Lung microvascular endothelial cell (primary cell): ENCODE results near the gene LIMS3. TPM values are rescaled to one million over a fixed set of nuclear protein-coding genes. Genes with fewer than 3 reads are reported as not detected.
"Not testable (repeated sequence)": the region's sequence is repeated elsewhere in the genome, so short reads cannot be mapped to it uniquely, and the experiment has no call there.

Source experiments
- DNase-seq, 2 donors: peaks; one replicate each; pipeline versions ENCODE4 v3.0.0 to v3.0.0-alpha.2; 2010; ENCODE audit warnings: low read depth in 2 of 2
- total RNA-seq: library from RNA; depleted of rRNA; stranded (reverse); fragments of >200 nt; gene quantifications from 2 replicates; pipeline ENCODE4 v1.2.1, GENCODE V29; 2014

LIMS3 gene
- total RNA-seq, 1 donor from 2014 or later, result 15.5 TPM

DNA sequence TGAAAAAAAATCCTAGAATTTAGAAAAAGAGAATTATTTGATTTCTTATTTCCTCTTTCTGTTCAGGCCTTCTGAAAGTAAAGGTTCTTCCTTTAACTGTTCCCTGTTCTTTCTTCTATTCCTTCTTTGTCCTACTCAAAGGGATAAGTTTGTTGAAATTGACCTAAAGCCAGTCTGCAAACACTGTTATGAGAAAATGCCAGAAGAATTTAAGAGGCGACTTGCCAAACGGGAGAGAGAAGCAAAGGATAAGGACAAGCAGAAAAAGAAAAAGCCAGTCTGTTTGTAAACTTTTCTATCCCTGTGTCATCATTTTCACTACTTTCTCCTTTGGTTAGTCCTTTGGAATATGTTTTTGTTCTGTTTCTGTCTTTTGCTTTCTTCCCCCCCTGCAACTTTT is 26.0 kb downstream of the LIMS3 start:
- not testable (repeated sequence) for DNase-seq

DNA sequence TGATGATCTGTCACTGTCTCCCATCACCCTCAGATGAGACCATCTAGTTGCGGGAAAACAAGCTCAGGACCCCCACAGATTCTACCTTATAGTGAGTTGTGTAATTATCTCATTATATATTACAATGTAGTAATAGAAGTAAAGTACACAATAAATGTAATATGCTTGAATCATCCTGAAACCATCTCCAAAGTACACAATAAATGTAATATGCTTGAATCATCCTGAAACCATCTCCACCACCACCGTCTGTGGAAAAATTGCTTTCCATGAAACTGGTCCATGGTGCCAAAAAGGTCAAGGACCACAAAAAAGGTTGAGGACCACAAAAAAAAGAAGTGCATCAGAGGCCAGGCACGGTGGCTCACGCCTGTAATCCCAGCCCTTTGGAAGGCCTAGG is 29.3 kb downstream of the LIMS3 start:
- not testable (repeated sequence) for DNase-seq

DNA sequence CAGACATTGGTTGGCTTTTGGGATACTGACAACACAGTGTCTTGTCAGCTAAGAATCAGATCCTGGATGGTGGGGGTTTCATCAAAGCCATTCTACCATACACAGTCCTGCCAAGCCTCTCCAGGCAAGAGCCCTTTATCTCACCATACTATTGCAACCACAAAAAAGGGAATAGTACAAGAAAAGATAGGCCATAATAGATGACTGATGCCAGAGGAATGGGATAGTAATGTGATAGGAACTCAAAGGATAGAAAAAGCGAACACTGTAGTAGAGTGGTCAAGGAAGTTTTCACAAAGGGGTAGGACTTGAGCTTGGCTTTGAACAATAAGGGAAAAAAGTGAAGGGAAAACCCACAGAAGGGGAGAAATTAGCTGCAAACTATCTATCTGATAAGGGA is 30.7 kb downstream of the LIMS3 start:
- not testable (repeated sequence) for DNase-seq

DNA sequence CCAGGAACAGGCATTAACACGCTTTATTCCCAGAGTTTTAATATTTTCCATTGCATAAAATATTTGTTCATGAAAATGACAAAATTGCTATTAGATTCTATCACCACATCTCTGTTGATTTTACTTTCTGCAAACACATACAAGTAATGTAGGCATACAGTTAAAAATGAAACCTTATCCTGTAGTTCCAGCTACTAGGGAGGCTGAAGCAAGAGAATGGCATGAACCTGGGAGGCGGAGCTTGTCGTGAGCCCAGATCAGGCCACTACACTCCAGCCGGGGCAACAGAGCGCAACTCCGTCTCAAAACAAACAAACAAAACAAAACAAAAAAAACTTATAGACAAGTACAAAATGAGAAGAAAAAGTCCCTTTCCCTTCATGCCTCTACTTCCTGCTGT is 38.0 kb downstream of the LIMS3 start:
- not testable (repeated sequence) for DNase-seq

DNA sequence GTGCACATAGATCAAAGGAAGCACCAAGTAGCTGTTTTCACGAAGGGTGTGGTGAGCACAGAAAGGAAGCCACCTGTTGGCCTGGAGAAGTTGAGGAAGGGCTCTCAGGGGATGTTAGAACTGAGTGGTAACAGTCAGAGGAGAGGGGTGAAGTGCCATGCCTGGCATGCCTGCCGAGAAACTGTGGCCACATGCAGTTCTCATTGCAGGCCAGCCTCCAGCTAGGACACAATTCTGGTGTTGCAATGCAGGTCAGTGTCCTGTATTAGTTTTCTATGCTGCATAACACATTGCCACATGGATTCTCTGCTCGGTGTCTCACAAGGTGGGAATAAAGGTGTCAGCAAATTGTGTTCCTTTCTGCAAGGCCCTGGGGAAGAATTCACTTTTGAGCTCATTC is 46.9 kb downstream of the LIMS3 start:
- DNase-seq, result not testable (repeated sequence)

DNA sequence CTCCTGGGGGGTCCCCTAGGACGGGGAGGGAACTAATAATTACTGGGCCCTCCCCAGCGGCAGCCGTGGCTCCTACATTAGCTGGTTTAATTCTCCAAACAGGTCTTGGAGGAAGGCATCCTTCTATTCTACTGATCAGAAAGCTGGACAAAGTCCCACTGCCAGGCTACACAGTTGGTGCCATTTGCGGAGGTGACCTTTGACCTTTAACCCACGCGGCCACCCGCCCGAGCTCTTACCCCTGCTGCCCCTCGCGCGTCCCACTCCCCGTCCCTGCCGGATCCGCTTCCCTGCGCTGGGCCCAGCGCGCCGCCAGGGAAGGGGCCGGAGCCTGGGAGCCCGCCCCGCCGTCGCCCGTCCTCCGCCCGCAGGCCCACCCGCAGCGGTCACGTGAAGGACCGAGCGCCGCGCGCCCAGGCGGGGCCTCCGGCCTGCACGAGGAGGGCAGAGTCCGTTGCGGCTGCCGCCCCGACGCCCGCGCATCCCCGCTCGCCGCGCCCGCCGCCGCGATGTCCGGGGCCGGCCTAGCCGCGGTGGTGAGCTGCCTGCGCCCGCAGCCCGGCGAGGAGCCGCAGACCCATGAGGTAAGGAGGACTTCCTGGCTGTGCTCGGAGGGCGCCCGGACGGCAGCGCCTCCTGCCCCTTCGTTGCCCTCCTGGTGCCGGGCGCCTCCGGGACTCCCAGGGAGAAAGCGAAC is 48.9 kb downstream of the LIMS3 start:
- DNase-seq, result not testable (repeated sequence)

DNA sequence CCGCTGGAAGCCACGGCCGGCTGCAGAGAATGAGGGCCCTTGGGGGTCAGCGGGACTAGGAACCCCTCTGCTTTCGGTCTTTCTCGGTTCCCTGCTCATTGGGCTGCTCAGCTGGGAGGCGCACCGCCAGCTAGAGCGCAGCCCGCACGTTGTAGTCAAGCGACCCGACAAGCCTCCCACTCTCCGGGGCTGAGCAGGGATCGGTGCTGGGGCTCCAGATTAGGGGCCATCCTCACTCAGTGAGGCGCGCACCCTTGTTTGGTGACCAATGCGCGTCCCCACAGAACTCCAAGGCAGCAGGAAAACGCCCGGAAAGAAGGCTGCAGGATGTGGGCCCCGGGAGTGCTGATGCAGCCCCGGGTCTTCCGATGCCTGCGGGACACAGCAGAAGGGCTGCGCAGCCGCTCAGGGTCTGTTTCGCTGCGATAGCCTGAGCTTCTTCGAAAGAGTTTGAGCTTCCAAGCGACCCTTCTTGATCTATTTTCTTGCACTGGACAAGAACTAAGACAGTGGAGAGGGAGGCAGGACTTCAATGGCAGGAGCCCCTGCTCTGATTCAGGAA is 49.6 kb downstream of the LIMS3 start:
- DNase-seq, result not testable (repeated sequence)

DNA sequence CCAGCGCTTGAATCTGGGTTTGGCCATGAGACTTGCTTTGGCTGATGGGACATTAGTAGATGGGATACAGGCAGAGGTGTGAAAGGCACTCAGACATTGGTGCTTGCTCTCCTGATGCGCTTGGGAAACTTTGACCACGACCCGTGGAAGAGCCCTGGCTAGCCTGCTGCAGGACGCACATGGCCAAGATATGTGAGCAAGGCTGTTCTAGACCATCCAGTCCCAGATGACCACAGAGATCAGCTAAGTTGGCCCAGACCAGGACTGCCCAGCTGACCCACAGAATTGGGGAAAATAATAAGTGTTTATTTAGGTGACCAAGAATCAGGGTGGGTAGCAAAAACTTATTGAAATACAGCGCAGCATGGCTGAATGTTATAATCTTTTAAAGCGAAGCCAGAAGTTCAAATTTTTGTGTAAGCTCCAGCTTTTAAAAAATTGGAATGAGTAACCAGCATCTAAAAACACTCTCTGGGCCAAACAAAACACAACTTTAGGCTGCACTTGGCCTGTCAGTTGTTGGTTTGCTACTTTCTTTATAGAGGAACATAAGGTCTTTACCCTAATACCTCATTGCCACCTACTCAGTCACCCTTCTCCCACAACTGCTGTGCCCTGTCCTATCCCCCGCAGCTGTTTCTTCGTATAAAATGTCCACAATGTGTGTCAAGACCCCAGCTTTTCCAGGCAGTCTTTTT is 51.8 kb downstream of the LIMS3 start:
- not testable (repeated sequence) for DNase-seq

DNA sequence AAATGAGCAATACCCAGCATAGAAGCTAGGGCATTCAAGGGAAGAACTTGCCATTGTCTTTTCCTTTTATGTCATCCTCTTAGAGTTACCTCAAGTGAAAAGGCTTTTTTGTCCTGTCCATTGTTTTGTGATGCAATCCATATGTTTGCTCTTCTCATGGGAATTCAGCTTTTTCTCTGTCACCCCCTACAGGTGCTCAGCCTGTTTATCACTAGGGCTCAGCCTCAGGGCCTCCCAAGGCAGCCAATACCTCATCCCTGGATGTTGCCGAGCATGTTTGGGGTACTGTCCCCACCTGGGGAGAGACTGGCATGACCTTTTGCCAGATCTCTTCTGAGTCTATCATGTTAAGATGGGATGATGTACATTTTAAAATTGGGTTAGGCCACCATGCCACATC is 65.5 kb downstream of the LIMS3 start:
- DNase-seq, result not testable (repeated sequence)

DNA sequence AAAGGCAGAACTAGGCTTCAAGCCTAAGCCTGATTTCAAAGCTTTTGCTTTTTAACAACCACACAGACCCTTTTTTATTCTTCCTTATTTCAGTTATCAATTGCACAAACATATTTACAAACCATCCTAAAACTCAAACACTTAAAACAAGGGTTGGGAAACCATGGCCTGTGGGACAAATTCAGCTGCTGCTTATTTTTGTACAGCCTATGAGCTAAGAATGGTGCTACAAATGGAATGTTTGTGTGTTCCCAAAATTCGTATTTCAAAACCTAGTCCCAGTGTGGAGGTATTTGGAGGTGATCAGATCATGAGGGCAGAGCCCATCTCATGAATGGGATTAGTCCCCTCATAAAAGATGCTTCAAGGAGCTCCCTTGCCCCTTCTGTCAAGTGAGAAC is 67.0 kb downstream of the LIMS3 start:
- DNase-seq, result not testable (repeated sequence)

DNA sequence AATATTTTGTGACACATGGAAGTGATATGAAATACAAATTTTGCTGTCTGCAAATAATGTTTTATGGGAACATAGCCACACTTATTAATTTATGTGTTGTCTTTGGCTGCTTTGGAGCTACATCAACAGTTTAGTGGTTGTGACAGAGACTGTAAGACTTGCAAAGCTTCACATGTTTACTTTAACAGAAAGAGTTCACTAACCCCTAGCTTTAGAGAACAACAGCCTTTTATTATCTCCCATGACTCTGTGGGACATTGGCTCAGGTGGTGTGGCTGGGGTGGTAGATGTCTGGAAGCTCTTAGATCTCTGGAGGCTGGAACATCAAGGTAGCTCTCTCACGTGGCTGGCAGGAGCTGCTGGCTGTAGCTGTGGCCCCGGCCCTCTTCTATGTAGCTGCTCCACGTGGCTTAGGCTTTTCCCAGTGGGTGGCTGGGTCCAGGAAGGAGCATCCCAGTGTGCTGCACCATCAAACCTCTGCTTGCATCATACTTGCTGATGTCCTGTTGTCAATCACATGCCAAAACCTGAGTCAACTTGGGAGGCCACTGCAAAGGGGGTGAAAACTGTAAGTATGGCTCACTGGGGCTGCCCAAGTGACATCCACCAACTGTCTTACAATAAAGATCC is 67.7 kb downstream of the LIMS3 start:
- DNase-seq, result not testable (repeated sequence)

DNA sequence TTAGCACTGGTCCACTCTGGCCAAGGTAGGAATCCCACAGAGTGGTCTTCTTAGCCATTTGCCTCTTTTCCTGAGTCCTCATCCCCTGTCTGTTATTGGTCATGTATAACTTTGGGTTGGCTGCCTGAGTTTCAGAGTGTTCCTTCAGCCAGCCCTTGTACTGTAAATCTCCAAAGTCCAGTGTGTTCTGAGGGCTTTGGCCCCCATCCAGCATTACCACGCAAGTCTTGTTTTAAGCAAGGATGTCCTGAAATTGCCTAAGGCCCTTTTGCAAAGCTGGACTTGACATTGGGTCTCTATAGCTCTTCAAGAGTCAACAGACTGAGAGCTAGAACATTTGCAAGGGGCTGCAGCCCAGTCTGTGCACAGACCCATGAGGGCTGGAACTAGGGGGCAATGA is 68.4 kb downstream of the LIMS3 start:
- not testable (repeated sequence) for DNase-seq

DNA sequence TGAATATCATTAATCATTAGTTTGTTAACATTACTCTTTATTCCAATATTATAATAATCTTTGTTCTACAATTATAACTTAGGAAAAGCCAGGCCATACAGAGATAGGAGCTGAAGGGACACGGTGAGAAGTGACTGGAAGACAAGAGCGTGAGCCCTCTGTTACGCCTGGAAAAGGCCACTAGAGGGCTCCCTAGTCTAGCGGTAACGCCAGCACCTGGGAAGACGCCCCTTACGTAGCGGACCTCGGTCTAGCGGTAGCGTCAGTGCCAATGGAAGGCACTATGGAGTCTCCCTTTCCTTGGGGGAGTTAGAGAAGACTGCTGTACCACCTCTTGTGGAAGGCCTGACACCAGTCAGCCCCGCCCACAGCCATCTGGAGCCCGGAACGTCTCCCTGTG is 71.4 kb downstream of the LIMS3 start:
- not testable (repeated sequence) for DNase-seq

DNA sequence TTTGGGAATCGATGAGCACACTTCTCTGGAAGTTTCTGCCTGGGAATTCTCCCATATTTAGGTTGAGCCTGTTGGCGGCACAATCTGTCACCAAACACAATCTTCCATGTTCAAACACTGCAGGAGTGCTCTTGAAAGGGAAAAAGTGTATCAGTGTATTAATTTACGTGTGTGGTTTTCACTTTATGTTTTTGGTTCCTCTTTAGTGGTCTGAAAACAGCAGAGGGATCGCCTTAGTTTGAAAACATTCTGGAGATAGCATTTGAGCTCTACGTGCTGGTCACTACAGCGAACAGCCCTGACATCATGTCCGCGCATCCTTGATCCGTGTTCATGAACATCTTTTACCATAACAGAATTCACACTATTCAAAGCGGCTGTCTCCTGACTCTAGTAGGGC is 73.2 kb downstream of the LIMS3 start:
- not testable (repeated sequence) for DNase-seq

Other genes starting within 250 kb of the LIMS3 start
- 9.8 and 13.3 TPM in 2 replicates for gene RGPD5, start 104.4 kb upstream of the LIMS3 start, total RNA-seq
- 13.7 and 46.0 TPM in 2 replicates for gene MALL, start 217.1 kb downstream of the LIMS3 start, total RNA-seq